NCI-H2029 treated with DMSO at 0.1 percent for 48 hours (cell line): ENCODE measurements around the gene DAPK2.
"Not testable (repeated sequence)": the region's sequence is repeated elsewhere in the genome, so short reads cannot be mapped to it uniquely, and the experiment has no call there.

ENCODE experiments used
- DNase-seq: peaks from one replicate; lab custom pipeline; 2025; lab: John Stamatoyannopoulos, UW

Gene DAPK2

DNA sequence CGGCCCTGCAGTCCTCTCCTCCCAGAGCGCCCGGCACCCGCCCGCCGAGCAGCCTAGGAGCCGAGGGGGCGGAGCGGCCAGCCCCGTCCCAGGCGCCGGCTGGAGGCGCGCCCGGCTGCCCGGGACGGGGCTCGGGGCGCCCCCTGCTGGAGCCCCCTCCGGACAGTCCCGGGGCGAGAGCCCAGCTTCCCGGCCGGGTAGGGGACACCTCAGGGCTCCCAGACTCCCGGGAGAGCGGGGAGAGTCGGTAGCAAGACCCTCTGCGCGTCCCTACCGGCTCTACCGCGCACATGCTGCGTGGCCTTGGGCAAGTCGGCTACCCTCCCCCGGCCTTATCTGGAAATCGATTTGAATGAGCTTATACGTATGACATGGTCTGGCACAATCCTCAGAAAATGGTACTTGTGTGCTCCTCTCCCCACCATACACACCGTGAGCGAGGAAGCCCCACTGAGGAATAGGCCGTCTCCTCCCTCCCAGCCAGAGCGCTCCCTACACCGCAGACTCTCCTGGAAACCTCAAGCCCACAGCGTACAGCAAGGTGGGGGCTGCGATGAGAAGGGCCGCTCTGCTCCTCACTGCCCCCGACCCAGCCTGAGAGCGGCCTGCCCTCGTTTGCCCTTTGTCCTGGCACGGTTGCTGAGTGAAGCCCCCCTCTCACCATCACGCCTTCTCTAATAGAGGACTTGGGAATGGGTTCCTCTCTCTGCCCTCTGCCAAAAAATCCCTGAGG is at the start of gene DAPK2:
DAPK2 (minus strand) TSS at position 65 of the 733 bp plus-strand sequence. CDS start 6,224 bp downstream, outside the sequence.
- DNase-seq, result no peak

- no peak for DNase-seq
These were observed 49.1 kb upstream of the DAPK2 start for GRCh38 chr15:64095431-64095794.

DNA sequence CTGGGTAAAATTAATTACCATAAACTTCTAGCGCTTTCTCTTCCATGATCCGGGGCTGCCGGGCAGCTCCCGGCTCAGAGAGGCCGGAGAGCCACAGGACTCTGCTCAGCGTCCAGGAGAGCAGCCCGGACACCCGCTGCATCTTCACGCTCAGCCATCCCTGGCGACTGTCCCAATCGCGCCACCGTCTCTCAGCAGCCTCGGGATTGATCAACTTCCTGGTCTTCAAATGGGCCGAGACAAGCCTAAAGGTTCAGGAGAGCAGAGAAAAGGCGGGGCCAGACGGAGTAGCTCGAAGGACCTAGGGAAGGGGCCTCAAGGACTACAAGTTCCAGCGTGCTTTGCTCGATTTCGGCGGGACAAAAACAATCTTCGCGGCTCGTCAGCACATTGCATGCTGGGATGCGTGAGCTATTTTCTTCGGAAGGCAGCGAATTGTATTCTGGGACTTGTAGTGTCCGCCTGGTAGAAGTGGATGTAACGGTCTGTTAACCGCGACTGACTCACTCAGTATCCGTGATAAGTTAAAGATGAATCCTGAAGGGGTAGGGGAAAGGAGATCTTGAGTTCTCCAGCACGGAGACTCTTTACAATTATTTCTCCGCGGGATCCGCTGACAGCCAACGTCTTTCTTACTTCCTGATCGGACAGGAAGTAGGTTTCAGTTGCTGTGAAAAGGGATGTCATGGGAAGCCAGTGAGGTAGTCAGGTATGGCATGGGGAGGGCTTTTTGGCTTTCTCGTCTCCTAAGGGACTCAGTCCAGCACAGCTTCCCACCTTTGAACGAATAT is 47.5 kb upstream of the DAPK2 start, which contains the start of gene CIAO2A:
CIAO2A (minus strand) TSS at position 212 of the 791 bp plus-strand sequence; CDS start at position 142, 70 bp downstream.
- peak; percentile 88 for DNase-seq

DNA sequence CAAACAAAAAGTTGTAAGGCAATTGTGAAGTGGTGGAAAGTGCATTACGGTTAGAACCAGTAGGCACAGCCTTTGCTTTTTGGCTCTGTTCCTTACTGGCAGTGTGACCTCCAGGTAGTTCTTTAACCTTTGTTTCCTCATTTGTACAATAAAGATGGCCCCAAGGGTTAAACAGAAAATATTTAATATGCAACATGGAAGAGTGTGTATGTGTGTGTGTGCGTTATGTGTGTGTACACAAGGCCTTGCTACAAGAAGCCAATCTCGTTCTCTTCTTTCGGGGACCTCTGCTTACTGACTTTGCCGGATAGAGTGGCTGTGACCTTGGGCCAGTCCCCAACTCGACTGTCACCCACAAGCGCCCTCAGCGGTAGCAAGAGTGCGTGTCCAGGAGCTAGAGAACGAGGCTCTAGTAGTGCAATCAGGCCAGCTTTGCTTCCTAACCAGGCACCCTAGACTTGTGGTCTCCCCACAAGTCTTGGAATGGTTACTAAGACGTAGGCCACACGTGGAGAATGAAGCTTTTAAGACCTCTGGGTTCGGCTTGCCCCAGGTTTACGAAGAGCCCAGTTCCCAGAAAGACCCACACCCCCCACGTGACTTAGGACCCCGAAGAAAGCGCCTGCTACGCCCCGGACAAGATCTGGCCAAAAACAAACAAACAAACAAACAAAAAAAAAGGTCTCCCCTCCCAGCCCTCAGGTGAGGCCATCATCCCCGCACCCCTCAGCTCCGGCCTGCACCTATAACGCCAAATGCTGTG is 46.8 kb upstream of the DAPK2 start:
- no peak for DNase-seq

GRCh38 chr15:64092075-64092820 is 46.0 kb upstream of the DAPK2 start:
- DNase-seq, result no peak

DNA sequence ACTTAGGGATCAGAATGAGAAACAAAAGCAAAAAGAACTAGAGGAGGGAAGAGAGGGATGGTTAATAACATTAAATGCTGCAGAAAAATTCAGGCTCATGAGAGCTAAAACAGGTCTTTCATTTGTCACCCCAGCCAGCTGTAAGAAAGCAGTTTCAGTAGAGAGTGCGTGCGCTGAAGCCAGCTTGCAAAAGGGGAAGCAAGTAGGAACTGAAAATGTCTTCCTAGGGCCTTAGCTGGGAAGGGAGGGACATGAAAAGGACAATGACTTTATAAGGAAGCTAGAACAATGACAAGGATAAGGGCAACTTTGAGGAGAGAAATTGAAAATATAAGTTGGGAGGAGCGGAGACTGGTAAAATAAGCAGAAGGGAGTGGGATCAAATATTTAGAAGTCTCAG is 44.2 kb upstream of the DAPK2 start:
- no peak for DNase-seq

DNA sequence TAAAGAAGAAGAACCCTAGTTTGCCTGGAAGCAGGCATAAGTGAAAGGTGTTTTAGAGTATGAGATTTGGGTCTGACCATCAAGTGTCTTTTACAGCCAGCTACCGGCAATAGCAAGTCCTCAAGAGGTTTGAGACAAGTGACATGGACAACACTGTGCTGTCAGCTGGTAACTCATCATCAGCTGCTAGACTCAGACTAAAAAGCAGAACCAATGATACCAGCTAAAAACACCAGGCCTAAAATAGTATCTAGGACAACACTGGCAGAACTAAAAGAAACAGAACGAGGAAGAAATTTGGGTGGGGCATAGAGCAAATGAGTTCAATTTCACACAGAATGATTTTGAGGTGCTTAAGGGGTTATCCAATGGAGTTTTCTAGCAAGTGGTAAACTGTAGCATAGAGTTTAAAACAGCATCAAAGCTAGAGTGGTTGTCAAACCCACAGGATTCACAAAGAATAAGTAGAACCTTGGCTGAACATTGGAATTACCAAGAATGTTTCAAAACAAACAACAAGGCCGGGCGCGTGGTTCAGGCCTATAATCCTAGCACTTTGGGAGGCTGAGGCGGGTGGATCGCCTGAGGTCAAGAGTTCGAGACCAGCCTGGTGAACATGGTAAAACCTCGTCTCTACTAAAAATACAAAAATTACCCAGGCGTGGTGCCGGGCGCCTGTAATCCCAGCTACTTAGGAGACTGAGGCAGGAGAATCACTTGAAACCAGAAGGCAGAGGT is 43.4 kb upstream of the DAPK2 start:
- DNase-seq, result no peak

GRCh38 chr15:64082757-64083156 is 36.5 kb upstream of the DAPK2 start:
- DNase-seq, result no peak

DNA sequence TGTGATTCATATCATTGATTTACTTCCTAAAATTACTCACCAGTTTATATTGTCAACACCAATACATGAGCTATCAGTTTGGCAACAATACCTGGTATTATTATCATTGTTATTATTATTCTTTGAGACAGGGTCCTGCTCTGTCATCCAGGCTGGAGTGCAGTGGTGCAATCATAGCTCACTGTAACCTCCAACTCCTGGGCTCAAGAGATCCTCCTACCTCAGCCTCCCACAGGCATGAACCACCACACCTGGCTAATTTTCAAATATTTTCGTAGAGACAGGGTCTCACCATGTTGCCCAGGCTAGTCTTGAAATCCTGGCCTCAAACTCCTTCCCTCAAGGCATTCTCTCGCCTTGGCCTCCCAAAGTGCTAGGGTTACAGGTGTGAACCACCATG is 27.2 kb upstream of the DAPK2 start:
- DNase-seq, result not testable (repeated sequence)

- no peak for DNase-seq
These were observed 26.5 kb upstream of the DAPK2 start for GRCh38 chr15:64072812-64073211.

- DNase-seq, result no peak
These were observed 25.9 kb upstream of the DAPK2 start for GRCh38 chr15:64071931-64072765.

DNA sequence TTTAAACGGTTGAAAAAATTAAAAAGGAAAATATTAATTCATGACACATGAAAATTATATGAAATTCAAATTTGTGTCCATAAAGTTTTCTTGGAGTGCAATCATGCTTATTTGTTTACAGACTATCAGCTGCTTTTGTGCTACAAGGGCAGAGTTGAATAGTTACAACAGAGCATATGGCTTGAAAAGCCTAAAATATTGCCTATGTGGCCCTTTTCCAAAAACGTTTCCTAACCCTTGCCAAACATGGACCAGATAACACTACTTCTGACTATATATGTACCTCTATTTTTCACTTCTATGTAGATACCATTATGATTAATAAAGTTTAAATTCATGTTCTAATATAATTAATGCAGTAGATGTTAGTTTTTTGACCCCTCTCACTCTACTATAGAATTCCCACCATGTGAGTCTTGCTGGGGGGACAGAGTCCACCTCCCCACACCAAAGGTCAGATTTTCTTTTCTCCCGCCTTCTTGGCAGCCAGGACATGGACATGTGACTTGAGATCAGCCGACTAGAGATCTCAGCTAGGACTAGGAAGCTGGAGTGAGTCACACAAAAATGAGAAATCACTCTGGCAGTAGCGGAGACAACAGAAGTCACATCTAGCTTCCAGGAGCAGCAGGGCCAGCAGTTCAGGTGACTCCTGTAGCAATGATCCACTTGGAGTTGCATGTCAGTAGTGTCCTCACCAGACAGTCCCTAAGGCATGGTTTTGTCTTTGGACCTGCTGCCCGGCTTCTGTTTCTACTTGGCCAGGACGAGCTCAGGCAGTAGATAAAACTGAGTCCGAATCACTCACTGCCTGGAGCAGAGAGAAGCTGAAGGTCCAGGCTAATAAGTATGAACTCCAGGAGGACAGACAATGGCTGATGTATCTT is 24.9 kb upstream of the DAPK2 start:
- no peak for DNase-seq

GRCh38 chr15:64070106-64070505 is 23.8 kb upstream of the DAPK2 start:
- DNase-seq, result no peak

- no peak for DNase-seq
These were observed 21.8 kb upstream of the DAPK2 start for GRCh38 chr15:64068133-64068532.

- no peak for DNase-seq
These were observed 21.3 kb upstream of the DAPK2 start for GRCh38 chr15:64067564-64068030.

DNA sequence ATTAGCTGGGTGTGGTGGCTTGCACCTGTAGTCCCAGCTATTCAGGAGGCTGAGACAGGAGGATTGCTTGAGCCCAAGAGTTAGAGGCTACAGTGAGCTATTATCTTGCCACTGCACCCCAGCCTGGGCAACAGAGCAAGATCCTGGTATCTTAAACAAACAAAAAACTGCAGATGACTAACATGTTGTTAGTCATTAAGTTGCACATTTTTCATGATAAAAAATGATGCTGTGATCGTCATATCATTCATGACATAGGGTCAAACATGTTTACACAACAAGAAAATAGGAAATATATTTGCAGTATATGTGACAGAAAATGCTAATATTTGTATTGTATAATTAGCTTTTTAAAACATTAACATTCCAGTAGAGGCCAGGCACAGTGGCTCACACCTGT is 20.2 kb upstream of the DAPK2 start:
- no peak for DNase-seq

DNA sequence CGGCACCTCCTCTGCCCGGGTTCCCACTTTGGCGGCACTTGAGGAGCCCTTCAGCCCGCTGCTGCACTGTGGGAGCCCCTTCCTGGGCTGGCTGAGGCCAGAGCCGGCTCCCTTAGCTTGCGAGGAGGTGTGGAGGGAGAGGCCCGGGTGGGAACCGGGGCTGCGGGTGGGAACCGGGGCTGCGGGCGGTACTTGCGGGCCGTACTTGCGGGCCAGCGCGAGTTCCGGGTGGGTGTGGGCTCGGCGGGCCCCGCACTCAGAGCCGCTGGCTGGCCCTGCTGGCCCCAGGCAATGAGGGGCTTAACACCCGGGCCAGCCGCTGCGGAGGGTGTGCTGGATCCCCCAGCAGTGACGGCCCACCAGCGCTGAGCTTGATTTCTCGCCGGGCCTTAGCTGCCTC is 14.4 kb upstream of the DAPK2 start:
- no peak for DNase-seq

- DNase-seq, result not testable (repeated sequence)
These were observed 12.8 kb upstream of the DAPK2 start for GRCh38 chr15:64059104-64059503.

DNA sequence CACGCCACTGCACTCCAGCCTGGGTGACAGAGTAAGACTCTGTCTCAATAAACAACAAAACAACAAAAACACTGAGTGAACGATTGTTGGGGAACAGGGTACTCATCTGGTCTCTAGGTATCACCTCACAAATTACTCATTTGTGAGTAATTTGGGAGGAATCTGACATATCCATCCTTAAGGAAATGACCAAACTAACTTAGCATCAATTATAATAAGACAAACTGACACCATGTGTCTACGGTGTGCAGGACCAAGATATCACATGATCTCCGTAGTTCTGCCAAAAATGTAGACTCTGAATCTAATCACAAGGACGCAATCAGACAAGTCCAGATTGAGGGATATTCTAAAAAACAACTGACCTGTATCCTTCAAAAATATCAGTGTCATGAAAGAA is 12.0 kb upstream of the DAPK2 start:
- DNase-seq, result no peak
